ENCODE data around the gene RASL12. TPM values are rescaled to one million over a fixed set of nuclear protein-coding genes. Genes with fewer than 3 reads are reported as not detected.

Gene RASL12
- total RNA-seq, 2 donors from 2014 or later: 27.2 TPM

- Mint-ChIP-seq H3K4me1 (peaks cover 16% of the 10 kb centered on the region), H3K9me3 (no peaks in the 10 kb centered on the region), H3K4me3 (peak overlapping the region; percentile 78), H3K27ac (no peak overlapping the region), H3K27me3 (ENCODE audit: insufficient read depth) (peaks cover 5% of the 10 kb centered on the region), H3K36me3 (ENCODE audit: low read depth) (peaks cover 13% of the 10 kb centered on the region)
- Histone ChIP-seq H3K4me3 (ENCODE audit: low read length) (peak overlapping the region; percentile 92), H3K4me1 (ENCODE audit: control insufficient read depth, insufficient read depth, low read length) (no peaks in the 10 kb centered on the region), H3K27me3 (ENCODE audit: control insufficient read depth, insufficient read depth, low read length, poor library complexity, severe bottlenecking) (no peaks in the 10 kb centered on the region), H3K36me3 (ENCODE audit: control insufficient read depth, insufficient read depth, low read length) (peaks cover 9% of the 10 kb centered on the region), H3K9me3 (ENCODE audit: control insufficient read depth, low read length) (no peaks in the 10 kb centered on the region), H3K27ac (ENCODE audit: low read depth, low read length) (no peak overlapping the region), H3K9ac (ENCODE audit: extremely low read depth, low read length, poor library complexity, severe bottlenecking) (no peak overlapping the region)
- TF ChIP-seq CTCF (conservative IDR thresholded peaks at IDR 0.05): no peak
- DNase-seq: no peak
- 72 to 95% methylated on average over 4 to 11 of the region's 12 CpGs for WGBS, 2 experiments (ENCODE audit: insufficient coverage in 1 of 2, insufficient read length in 1 of 2)
These were observed 38.0 kb downstream of the RASL12 start for GRCh38 chr15:65029736-65030208.

- WGBS, 2 experiments (ENCODE audit: insufficient coverage in 1 of 2, insufficient read length in 1 of 2): 0 to 4% methylated on average over 6 to 73 of the region's 73 CpGs
- H3K36me3 ChIP-seq (ENCODE audit: control insufficient read depth, insufficient read depth, low read length): peaks cover 9% of the 10 kb centered on the region
- H3K4me3 Mint-ChIP-seq: peak within 1 kb of the TSS; percentile 78
- no peaks in the 10 kb centered on the region for H3K4me1 ChIP-seq (ENCODE audit: control insufficient read depth, insufficient read depth, low read length)
- TF ChIP-seq CTCF (conservative IDR thresholded peaks at IDR 0.05): peak; percentile 33
- H3K27ac ChIP-seq (ENCODE audit: low read depth, low read length): no peak within 1 kb of the TSS
- H3K27ac Mint-ChIP-seq: no peak within 1 kb of the TSS
- H3K4me1 Mint-ChIP-seq: peaks cover 16% of the 10 kb centered on the region
- peak; percentile 97 for DNase-seq
- H3K9me3 ChIP-seq (ENCODE audit: control insufficient read depth, low read length): no peaks in the 10 kb centered on the region
- H3K27me3 ChIP-seq (ENCODE audit: control insufficient read depth, insufficient read depth, low read length, poor library complexity, severe bottlenecking): no peaks in the 10 kb centered on the region
- H3K27me3 Mint-ChIP-seq (ENCODE audit: insufficient read depth): peaks cover 5% of the 10 kb centered on the region
- peaks cover 16% of the 10 kb centered on the region for H3K36me3 Mint-ChIP-seq (ENCODE audit: low read depth)
- H3K4me3 ChIP-seq (ENCODE audit: low read length): peak within 1 kb of the TSS; percentile 92
- peak within 1 kb of the TSS; percentile 73 for H3K9ac ChIP-seq (ENCODE audit: extremely low read depth, low read length, poor library complexity, severe bottlenecking)
- no peaks in the 10 kb centered on the region for H3K9me3 Mint-ChIP-seq
These were observed 38.7 kb downstream of the RASL12 start, which contains the start of gene MTFMT for GRCh38 chr15:65028921-65029735. MTFMT (minus strand) TSS chr15:65029639; CDS start chr15:65029613, 26 bp downstream.

- Mint-ChIP-seq H3K27me3 (ENCODE audit: insufficient read depth) (peaks cover 5% of the 10 kb centered on the region), H3K4me3 (peak overlapping the region; percentile 78), H3K4me1 (peaks cover 16% of the 10 kb centered on the region), H3K27ac (no peak overlapping the region), H3K9me3 (no peaks in the 10 kb centered on the region), H3K36me3 (ENCODE audit: low read depth) (peaks cover 22% of the 10 kb centered on the region)
- H3K4me1 ChIP-seq (ENCODE audit: control insufficient read depth, insufficient read depth, low read length): no peaks in the 10 kb centered on the region
- H3K27ac ChIP-seq (ENCODE audit: low read depth, low read length): no peak overlapping the region
- H3K4me3 ChIP-seq (ENCODE audit: low read length): peak overlapping the region; percentile 92
- TF ChIP-seq CTCF (conservative IDR thresholded peaks at IDR 0.05): no peak
- H3K36me3 ChIP-seq (ENCODE audit: control insufficient read depth, insufficient read depth, low read length): peaks cover 9% of the 10 kb centered on the region
- no peaks in the 10 kb centered on the region for H3K27me3 ChIP-seq (ENCODE audit: control insufficient read depth, insufficient read depth, low read length, poor library complexity, severe bottlenecking)
- 88 to 99% methylated on average over 7 to 9 of the region's 10 CpGs for WGBS, 2 experiments (ENCODE audit: insufficient coverage in 1 of 2, insufficient read length in 1 of 2)
- no peaks in the 10 kb centered on the region for H3K9me3 ChIP-seq (ENCODE audit: control insufficient read depth, low read length)
- H3K9ac ChIP-seq (ENCODE audit: extremely low read depth, low read length, poor library complexity, severe bottlenecking): peak overlapping the region; percentile 33
- no peak for DNase-seq
These were observed 39.5 kb downstream of the RASL12 start for GRCh38 chr15:65028338-65028737.

All from endodermal cell (in vitro differentiated cells).